ENCODE results near the gene TMEM131. TPM values are rescaled to one million over a fixed set of nuclear protein-coding genes. Genes with fewer than 3 reads are reported as not detected.

The TMEM131 gene
- total RNA-seq, 4 donors from 2014 or later, result 78.4 to 86.4 (median 80.5) TPM

DNA sequence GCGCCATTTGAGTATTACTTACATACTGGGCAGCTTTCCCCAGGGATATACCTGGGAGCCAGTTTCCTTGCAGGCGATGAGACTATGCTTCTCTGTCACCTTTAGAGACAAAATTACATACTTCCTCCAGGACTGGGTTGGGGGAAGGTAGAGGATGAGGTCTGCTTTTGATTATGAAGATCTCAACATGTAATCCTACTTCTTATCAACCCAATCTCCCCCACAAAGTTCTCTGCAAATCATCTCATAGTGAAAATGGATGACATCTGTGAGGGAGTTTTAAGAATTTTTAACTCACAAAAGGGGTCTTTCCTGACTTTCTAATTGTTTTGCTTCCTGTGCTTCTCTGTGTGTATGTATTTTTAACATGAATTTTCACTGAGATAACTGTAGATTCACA is 81.9 kb downstream of the TMEM131 start:
- in situ Hi-C loops (cut with MboI; ENCODE audit: low pct_ligation_motif_present in 1 of 4, low pct_unique_long_range_greater_than_20kb in 1 of 4, low sequenced_read_pairs in 3 of 4), result no loop called here
- 84 to 100% methylated on average over 1 to 2 of the region's 2 CpGs for WGBS, 2 donors (ENCODE audit: low coverage in 1 of 2)

GRCh38 chr2:97911922-97912575 is 83.7 kb downstream of the TMEM131 start:
- Histone ChIP-seq H3K4me1 (peaks cover 0 to 24% (median 14%) of the 10 kb centered on the region in 4 donors), H3K4me3 (no peak overlapping the region), H3K36me3 (no peaks in the 10 kb centered on the region), H3K9me3 (no peaks in the 10 kb centered on the region), H3K27me3 (no peaks in the 10 kb centered on the region), H3K27ac (peak overlapping the region in 1 of 4 donors; percentile 1)
- WGBS, 2 donors (ENCODE audit: low coverage in 1 of 2), result 37 to 70% methylated on average over 1 of the region's 1 CpG
- TF ChIP-seq POLR2AphosphoS5 (IDR thresholded peaks at IDR 0.05), result no peak
- TF ChIP-seq EP300 (IDR thresholded peaks at IDR 0.05; ENCODE audit: low read depth), result no peak
- TF ChIP-seq, protein P1, sequence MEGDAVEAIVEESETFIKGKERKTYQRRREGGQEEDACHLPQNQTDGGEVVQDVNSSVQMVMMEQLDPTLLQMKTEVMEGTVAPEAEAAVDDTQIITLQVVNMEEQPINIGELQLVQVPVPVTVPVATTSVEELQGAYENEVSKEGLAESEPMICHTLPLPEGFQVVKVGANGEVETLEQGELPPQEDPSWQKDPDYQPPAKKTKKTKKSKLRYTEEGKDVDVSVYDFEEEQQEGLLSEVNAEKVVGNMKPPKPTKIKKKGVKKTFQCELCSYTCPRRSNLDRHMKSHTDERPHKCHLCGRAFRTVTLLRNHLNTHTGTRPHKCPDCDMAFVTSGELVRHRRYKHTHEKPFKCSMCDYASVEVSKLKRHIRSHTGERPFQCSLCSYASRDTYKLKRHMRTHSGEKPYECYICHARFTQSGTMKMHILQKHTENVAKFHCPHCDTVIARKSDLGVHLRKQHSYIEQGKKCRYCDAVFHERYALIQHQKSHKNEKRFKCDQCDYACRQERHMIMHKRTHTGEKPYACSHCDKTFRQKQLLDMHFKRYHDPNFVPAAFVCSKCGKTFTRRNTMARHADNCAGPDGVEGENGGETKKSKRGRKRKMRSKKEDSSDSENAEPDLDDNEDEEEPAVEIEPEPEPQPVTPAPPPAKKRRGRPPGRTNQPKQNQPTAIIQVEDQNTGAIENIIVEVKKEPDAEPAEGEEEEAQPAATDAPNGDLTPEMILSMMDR (IDR thresholded peaks at IDR 0.05), result no peak
- DNase-seq, result no peak
- in situ Hi-C loops (cut with MboI; ENCODE audit: low pct_ligation_motif_present in 1 of 4, low pct_unique_long_range_greater_than_20kb in 1 of 4, low sequenced_read_pairs in 3 of 4) (no loop called here), intact Hi-C loops (cut with DNase I; ENCODE audit: low total_unique reads) (no loop called here)

More for the DNA sequence above, 81.9 kb downstream of the TMEM131 start:
- H3K27ac ChIP-seq, result no peak overlapping the region
- peaks cover 0 to 24% (median 14%) of the 10 kb centered on the region in 4 donors for H3K4me1 ChIP-seq
- no peaks in the 10 kb centered on the region for H3K9me3 ChIP-seq
- DNase-seq, result no peak
- intact Hi-C loops (cut with DNase I; ENCODE audit: low total_unique reads), result no loop called here
- TF ChIP-seq, protein P1 (IDR thresholded peaks at IDR 0.05), result no peak
- TF ChIP-seq POLR2AphosphoS5 (IDR thresholded peaks at IDR 0.05) (no peak), POLR2A (IDR thresholded peaks at IDR 0.05) (no peak), EP300 (IDR thresholded peaks at IDR 0.05; ENCODE audit: low read depth) (no peak)
- H3K27me3 ChIP-seq, result no peaks in the 10 kb centered on the region
- H3K36me3 ChIP-seq, result no peaks in the 10 kb centered on the region
- H3K4me3 ChIP-seq, result no peak overlapping the region

- DNase-seq, result no peak
- peak overlapping the region in 1 of 4 donors; percentile 1 for H3K27ac ChIP-seq
- TF ChIP-seq POLR2AphosphoS5 (IDR thresholded peaks at IDR 0.05) (no peak), EP300 (IDR thresholded peaks at IDR 0.05; ENCODE audit: low read depth) (no peak), POLR2A (IDR thresholded peaks at IDR 0.05) (no peak)
- TF ChIP-seq, protein P1 (IDR thresholded peaks at IDR 0.05), result no peak
- in situ Hi-C loops (cut with MboI; ENCODE audit: low pct_ligation_motif_present in 1 of 4, low pct_unique_long_range_greater_than_20kb in 1 of 4, low sequenced_read_pairs in 3 of 4), result no loop called here
- H3K36me3 ChIP-seq, result no peaks in the 10 kb centered on the region
- 78 to 82% methylated on average over 4 of the region's 4 CpGs for WGBS, 2 donors (ENCODE audit: low coverage in 1 of 2)
- H3K4me3 ChIP-seq, result no peak overlapping the region
- peaks cover 0 to 24% (median 14%) of the 10 kb centered on the region in 4 donors for H3K4me1 ChIP-seq
- no peaks in the 10 kb centered on the region for H3K9me3 ChIP-seq
- no peaks in the 10 kb centered on the region for H3K27me3 ChIP-seq
- intact Hi-C loops (cut with DNase I; ENCODE audit: low total_unique reads), result no loop called here
Observed at GRCh38 chr2:97911206-97911921, 84.4 kb downstream of the TMEM131 start.

DNA sequence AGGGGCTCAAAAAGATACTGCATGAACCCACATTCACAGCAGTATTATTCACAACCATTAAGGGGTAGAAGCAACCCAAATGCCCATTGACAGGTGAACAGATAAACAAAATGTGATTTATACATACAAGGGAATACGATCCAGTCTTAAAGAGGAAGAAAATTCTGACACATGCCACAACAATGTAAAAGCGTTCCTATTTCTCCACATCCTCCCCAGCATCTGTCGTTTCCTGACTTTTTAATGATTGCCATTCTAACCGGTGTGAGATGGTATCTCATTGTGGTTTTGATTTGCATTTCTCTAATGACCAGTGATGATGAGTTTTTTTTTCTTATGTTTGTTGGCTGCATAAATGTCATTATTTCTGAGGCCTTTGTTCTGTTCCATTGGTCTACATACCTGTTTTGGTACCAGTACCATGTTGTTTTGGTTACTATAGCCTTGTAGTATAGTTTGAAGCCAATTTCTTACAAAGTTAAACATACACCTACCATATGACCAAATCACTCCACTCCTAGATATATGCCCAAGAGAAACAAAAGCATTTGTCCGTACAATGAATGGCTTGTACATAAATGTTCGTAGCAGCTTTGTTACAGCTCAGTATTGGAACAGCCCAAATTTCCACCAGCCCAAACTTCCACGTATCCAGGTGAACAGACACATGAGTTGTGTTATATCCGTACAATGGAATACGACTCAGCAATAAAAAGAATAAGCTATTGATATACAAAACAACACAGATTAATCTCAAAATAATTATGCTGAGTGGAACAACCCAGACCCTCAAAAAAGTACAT is 85.1 kb downstream of the TMEM131 start:
- H3K4me1 ChIP-seq, result peaks cover 0 to 24% (median 14%) of the 10 kb centered on the region in 4 donors
- TF ChIP-seq POLR2A (IDR thresholded peaks at IDR 0.05), result no peak
- TF ChIP-seq, protein P1 (IDR thresholded peaks at IDR 0.05), result no peak
- TF ChIP-seq POLR2AphosphoS5 (IDR thresholded peaks at IDR 0.05), result no peak
- TF ChIP-seq EP300 (IDR thresholded peaks at IDR 0.05; ENCODE audit: low read depth), result no peak
- no peaks in the 10 kb centered on the region for H3K27me3 ChIP-seq
- in situ Hi-C loops (cut with MboI; ENCODE audit: low pct_ligation_motif_present in 1 of 4, low pct_unique_long_range_greater_than_20kb in 1 of 4, low sequenced_read_pairs in 3 of 4), result no loop called here
- no peaks in the 10 kb centered on the region for H3K36me3 ChIP-seq
- intact Hi-C loops (cut with DNase I; ENCODE audit: low total_unique reads), result no loop called here
- DNase-seq, result no peak
- H3K27ac ChIP-seq, result no peak overlapping the region
- no peak overlapping the region for H3K4me3 ChIP-seq
- H3K9me3 ChIP-seq, result no peaks in the 10 kb centered on the region
- 83 to 86% methylated on average over 9 of the region's 9 CpGs for WGBS, 2 donors (ENCODE audit: low coverage in 1 of 2)

Measured in transverse colon (tissue), 4 donors.